ENCODE measurements around the gene FBXL5. TPM values are rescaled to one million over a fixed set of nuclear protein-coding genes. Genes with fewer than 3 reads are reported as not detected.

Gene FBXL5
- total and polyA plus RNA-seq, 4 donors, result 45.9 to 138 (median 87.8) TPM

- no peak for TF ChIP-seq CTCF (IDR thresholded peaks at IDR 0.05; ENCODE audit: control extremely low read depth, extremely low read depth)
Measured at GRCh38 chr4:15676899-15677298, 21.7 kb upstream of the FBXL5 start.

DNA sequence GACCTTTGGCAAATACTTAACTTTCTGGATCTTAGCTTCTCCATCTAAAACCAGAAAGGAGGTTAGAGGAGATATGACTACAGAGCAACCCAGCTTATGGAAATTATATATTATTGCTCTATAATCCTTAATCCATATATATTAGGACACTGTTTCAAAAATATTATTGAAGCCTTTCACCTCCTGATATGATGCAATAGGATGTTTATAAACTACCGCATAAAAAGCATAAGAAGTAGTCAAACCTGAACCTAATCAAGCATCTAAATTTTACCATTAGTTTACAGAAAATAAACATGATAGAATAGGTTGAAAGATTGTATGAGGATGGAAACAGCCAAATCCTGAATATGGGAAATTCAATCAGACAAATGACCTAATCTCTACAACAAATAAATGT lies 20.9 kb upstream of the FBXL5 start:
- TF ChIP-seq CTCF (IDR thresholded peaks at IDR 0.05; ENCODE audit: control extremely low read depth, extremely low read depth), result no peak
- H3K27me3 ChIP-seq (ENCODE audit: control insufficient read depth in 3 of 3, insufficient read depth in 3 of 3, low read length in 2 of 3), result no peaks in the 10 kb centered on the region
- 71 to 81% methylated on average over 1 of the region's 1 CpG for WGBS, 2 donors

More at GRCh38 chr4:15676899-15677298, 21.7 kb upstream of the FBXL5 start:
- Histone ChIP-seq H3K9ac (ENCODE audit: insufficient read depth in 1 of 2, low read length in 2 of 2) (no peak overlapping the region), H3K9me3 (ENCODE audit: control insufficient read depth in 4 of 4, insufficient read depth in 3 of 4, low read length in 3 of 4) (no peaks in the 10 kb centered on the region), H3K4me3 (no peak overlapping the region), H3K27ac (ENCODE audit: low read depth in 1 of 2, low read length in 1 of 2) (no peak overlapping the region), H3K36me3 (ENCODE audit: control insufficient read depth in 4 of 4, insufficient read depth in 4 of 4, low read length in 4 of 4) (peaks cover 0 to 2% (median 0%) of the 10 kb centered on the region in 4 donors), H3K4me1 (ENCODE audit: control insufficient read depth in 5 of 5, insufficient read depth in 5 of 5, low read length in 5 of 5) (peaks cover 0 to 14% (median 0%) of the 10 kb centered on the region in 5 donors), H3K27me3 (ENCODE audit: control insufficient read depth in 3 of 3, insufficient read depth in 3 of 3, low read length in 2 of 3) (no peaks in the 10 kb centered on the region)
- no peak for DNase-seq
- WGBS, 2 donors, result 94 to 96% methylated on average over 6 of the region's 6 CpGs
- no peak for ATAC-seq (ENCODE audit: insufficient read depth, low FRiP score)

DNA sequence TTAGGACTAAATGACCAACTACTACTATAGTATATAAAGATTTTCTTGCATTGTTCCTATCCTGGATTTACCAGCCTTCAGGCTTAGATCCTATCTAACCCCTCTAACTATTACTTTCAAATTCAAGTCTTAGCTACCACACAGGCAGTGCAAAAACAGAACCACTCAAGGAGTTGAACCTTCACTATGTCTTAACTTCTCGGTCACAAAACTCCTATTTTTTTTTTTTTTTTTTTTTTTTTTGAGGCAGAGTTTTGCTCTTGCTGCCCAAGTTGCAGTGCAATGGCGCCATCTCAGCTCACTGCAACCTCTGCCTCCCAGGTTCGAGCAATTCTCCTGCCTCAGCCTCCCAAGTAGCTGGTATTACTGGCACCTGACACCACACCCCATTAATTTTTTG lies 20.2 kb upstream of the FBXL5 start:
- no peak for DNase-seq
- Histone ChIP-seq H3K4me3 (no peak overlapping the region), H3K9ac (ENCODE audit: insufficient read depth in 1 of 2, low read length in 2 of 2) (no peak overlapping the region), H3K36me3 (ENCODE audit: control insufficient read depth in 4 of 4, insufficient read depth in 4 of 4, low read length in 4 of 4) (no peaks in the 10 kb centered on the region), H3K27me3 (ENCODE audit: control insufficient read depth in 3 of 3, insufficient read depth in 3 of 3, low read length in 2 of 3) (no peaks in the 10 kb centered on the region), H3K9me3 (ENCODE audit: control insufficient read depth in 4 of 4, insufficient read depth in 3 of 4, low read length in 3 of 4) (no peaks in the 10 kb centered on the region), H3K27ac (ENCODE audit: low read depth in 1 of 2, low read length in 1 of 2) (no peak overlapping the region), H3K4me1 (ENCODE audit: control insufficient read depth in 5 of 5, insufficient read depth in 5 of 5, low read length in 5 of 5) (peaks cover 0 to 12% (median 0%) of the 10 kb centered on the region in 5 donors)
- 59 to 84% methylated on average over 3 of the region's 3 CpGs for WGBS, 2 donors
- TF ChIP-seq CTCF (IDR thresholded peaks at IDR 0.05; ENCODE audit: control extremely low read depth, extremely low read depth), result no peak
- ATAC-seq (ENCODE audit: insufficient read depth, low FRiP score), result no peak

More for the DNA sequence above, 20.9 kb upstream of the FBXL5 start:
- no peak overlapping the region for H3K4me3 ChIP-seq
- H3K27ac ChIP-seq (ENCODE audit: low read depth in 1 of 2, low read length in 1 of 2), result no peak overlapping the region
- H3K9ac ChIP-seq (ENCODE audit: insufficient read depth in 1 of 2, low read length in 2 of 2), result no peak overlapping the region
- no peaks in the 10 kb centered on the region for H3K36me3 ChIP-seq (ENCODE audit: control insufficient read depth in 4 of 4, insufficient read depth in 4 of 4, low read length in 4 of 4)
- peaks cover 0 to 14% (median 0%) of the 10 kb centered on the region in 5 donors for H3K4me1 ChIP-seq (ENCODE audit: control insufficient read depth in 5 of 5, insufficient read depth in 5 of 5, low read length in 5 of 5)
- ATAC-seq (ENCODE audit: insufficient read depth, low FRiP score), result no peak
- DNase-seq, result no peak
- no peaks in the 10 kb centered on the region for H3K9me3 ChIP-seq (ENCODE audit: control insufficient read depth in 4 of 4, insufficient read depth in 3 of 4, low read length in 3 of 4)

GRCh38 chr4:15674926-15675325 lies 19.8 kb upstream of the FBXL5 start:
- ATAC-seq (ENCODE audit: insufficient read depth, low FRiP score) (no peak), DNase-seq (no peak)
- H3K36me3 ChIP-seq (ENCODE audit: control insufficient read depth in 4 of 4, insufficient read depth in 4 of 4, low read length in 4 of 4), result no peaks in the 10 kb centered on the region
- H3K9ac ChIP-seq (ENCODE audit: insufficient read depth in 1 of 2, low read length in 2 of 2), result no peak overlapping the region
- WGBS, 2 donors, result 97% methylated on average over 4 of the region's 4 CpGs
- no peaks in the 10 kb centered on the region for H3K27me3 ChIP-seq (ENCODE audit: control insufficient read depth in 3 of 3, insufficient read depth in 3 of 3, low read length in 2 of 3)
- H3K9me3 ChIP-seq (ENCODE audit: control insufficient read depth in 4 of 4, insufficient read depth in 3 of 4, low read length in 3 of 4), result no peaks in the 10 kb centered on the region
- TF ChIP-seq CTCF (IDR thresholded peaks at IDR 0.05; ENCODE audit: control extremely low read depth, extremely low read depth), result no peak
- H3K4me1 ChIP-seq (ENCODE audit: control insufficient read depth in 5 of 5, insufficient read depth in 5 of 5, low read length in 5 of 5), result peaks cover 0 to 8% (median 0%) of the 10 kb centered on the region in 5 donors
- H3K27ac ChIP-seq (ENCODE audit: low read depth in 1 of 2, low read length in 1 of 2), result no peak overlapping the region
- no peak overlapping the region for H3K4me3 ChIP-seq
